ENCODE data around the gene BACH2.
"Not testable (repeated sequence)": the region's sequence is repeated elsewhere in the genome, so short reads cannot be mapped to it uniquely, and the experiment has no call there.

The BACH2 gene

GRCh38 chr6:90301816-90302215 lies 5.2 kb upstream of the BACH2 start:
- DNase-seq (ENCODE audit: low read depth) = no peak

GRCh38 chr6:90298459-90299053 lies 1.9 kb upstream of the BACH2 start:
- no peak for DNase-seq (ENCODE audit: low read depth)

- no peak for DNase-seq (ENCODE audit: low read depth)
These were observed 1.3 kb upstream of the BACH2 start for GRCh38 chr6:90297867-90298381.

- DNase-seq (ENCODE audit: low read depth) = no peak
These were observed 648 bp upstream of the BACH2 start for GRCh38 chr6:90297115-90297866.

- DNase-seq (ENCODE audit: low read depth) = peak; percentile 52
These were observed 746 bp downstream of the BACH2 start for GRCh38 chr6:90295854-90296340.

DNA sequence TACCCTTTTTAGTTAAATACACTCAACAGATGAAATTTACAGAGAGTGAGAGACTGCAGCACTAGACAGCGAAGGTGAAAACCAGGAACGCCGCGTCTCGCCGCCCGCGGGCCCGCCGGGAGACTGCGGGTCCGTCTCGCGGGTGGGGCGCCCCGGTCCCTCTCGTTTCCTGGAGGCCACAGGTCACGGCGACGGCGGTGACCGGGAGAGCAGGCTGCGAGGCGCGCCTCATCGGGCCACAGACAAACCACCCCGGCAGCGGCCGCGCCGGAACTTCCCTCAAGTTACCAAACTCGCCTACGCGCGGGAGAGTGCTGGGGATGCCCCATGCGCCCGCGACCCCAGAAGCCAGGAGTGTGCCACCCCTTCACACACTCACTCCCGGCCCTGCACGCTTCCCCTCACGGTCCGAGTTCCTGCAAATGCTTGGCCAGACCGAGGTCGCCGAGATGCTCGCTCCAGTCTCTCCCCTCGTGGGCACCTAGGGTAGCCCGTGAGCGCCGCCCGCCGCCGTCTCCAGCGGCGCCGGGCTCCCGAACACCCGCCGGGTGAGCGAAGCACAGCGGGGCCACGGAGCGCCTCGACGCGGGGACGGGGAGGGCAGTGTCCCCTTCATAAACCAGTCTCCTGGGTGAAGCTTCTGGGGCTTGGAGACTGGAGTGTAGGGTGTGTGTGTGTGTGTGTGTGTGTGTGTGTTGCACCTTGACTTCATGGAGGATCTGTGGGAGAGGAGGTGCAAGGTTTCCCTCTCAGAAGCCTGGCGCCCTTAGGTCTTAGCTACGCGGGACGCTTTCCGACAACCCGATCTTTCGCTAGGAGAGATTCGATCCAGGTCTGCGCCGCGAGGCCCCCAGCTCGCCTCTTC lies 1.4 kb downstream of the BACH2 start:
- peak; percentile 61 for DNase-seq (ENCODE audit: low read depth)

- DNase-seq (ENCODE audit: low read depth) = peak; percentile 40
These were observed 2.0 kb downstream of the BACH2 start for GRCh38 chr6:90294614-90294988.

- no peak for DNase-seq (ENCODE audit: low read depth)
These were observed 2.6 kb downstream of the BACH2 start for GRCh38 chr6:90294008-90294511.

- DNase-seq (ENCODE audit: low read depth) = no peak
These were observed 3.2 kb downstream of the BACH2 start for GRCh38 chr6:90293319-90293953.

DNA sequence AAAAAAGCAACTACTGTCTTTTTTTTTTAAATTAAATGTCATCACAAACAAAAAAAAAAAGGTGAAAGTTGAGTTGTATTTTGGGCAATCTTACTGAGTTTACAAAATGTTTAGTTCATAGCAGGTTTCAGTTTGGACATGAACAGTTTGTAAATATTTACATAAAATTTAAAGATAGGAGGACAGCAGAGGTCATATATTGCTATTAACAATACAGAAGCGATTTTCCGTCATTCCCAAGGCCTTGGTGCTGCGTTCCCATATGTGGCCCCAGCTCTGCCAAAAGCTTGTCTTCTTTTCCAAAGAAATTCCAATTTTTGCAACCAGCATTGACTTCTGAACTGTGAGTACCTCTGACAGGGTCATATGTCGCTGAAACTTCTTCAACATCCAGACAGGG lies 5.1 kb downstream of the BACH2 start:
- DNase-seq (ENCODE audit: low read depth) = no peak

- DNase-seq (ENCODE audit: low read depth) = no peak
These were observed 5.7 kb downstream of the BACH2 start for GRCh38 chr6:90290811-90291420.

GRCh38 chr6:90289902-90290301 lies 6.7 kb downstream of the BACH2 start:
- no peak for DNase-seq (ENCODE audit: low read depth)

GRCh38 chr6:90288404-90288803 lies 8.2 kb downstream of the BACH2 start:
- DNase-seq (ENCODE audit: low read depth) = no peak

DNA sequence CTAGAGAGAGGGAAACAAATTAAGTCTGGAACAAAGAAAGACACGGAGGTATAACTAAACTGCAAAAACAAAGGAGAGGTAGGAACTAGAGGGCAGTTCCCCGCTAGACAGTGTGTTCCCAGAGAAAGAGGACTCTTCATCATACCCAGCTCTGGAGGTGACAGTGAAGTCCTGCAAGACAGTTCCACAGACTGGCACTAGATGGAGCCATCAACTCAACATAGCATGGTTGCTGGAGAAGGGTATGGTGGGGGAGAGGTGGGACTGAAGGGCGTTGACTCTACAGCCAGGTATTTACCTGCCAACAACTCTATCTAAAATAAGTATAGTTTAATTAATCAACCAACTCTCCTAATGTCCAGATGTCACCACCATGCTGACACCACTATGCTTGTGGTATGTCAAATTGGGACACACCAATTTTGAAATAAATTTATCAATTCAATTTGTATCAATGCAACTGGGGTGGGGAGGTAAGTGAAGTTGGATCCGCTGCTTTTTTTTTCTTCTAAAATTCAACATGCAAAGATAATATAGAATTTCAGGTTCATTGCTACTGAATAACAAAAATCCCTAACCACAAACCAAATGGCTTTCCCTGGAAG lies 9.7 kb downstream of the BACH2 start:
- DNase-seq (ENCODE audit: low read depth) = no peak

DNA sequence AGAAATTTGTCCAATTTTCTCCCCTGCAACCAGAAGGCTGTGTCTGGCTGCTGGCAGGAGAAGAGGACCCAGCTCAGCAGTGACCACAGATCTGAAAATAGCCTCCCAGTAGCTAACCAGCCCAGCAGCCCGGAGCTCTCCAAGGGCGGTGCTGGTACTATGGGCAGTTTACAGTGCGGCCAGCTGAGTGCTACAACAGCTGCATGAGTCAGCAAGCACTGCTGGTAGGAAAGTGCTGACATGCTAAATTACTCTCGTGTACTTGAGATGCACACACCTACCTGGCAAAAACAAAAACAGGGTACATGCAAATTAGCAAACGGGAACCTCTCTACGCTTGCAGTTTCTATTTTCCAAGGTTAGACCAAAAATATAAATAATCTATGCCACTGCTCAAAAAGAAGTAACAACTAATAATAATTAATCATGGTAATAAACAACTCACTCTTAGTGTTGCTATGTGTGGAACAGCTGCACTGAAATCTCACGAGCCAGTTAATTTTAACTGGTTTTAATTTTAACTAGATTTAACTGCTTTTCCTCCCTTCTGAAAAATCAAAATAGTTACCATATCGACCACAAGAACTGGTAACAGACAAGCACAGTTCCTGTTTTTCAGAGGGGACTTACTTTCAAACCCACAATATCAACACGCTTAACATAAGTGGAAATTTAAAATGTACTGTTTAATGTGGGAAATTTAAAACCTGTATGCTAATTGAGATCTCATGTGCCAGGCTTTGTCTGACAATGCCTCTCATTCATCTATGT lies 10.8 kb downstream of the BACH2 start:
- peak; percentile 27 for DNase-seq (ENCODE audit: low read depth)

GRCh38 chr6:90285042-90285481 lies 11.6 kb downstream of the BACH2 start:
- DNase-seq (ENCODE audit: low read depth) = no peak

DNA sequence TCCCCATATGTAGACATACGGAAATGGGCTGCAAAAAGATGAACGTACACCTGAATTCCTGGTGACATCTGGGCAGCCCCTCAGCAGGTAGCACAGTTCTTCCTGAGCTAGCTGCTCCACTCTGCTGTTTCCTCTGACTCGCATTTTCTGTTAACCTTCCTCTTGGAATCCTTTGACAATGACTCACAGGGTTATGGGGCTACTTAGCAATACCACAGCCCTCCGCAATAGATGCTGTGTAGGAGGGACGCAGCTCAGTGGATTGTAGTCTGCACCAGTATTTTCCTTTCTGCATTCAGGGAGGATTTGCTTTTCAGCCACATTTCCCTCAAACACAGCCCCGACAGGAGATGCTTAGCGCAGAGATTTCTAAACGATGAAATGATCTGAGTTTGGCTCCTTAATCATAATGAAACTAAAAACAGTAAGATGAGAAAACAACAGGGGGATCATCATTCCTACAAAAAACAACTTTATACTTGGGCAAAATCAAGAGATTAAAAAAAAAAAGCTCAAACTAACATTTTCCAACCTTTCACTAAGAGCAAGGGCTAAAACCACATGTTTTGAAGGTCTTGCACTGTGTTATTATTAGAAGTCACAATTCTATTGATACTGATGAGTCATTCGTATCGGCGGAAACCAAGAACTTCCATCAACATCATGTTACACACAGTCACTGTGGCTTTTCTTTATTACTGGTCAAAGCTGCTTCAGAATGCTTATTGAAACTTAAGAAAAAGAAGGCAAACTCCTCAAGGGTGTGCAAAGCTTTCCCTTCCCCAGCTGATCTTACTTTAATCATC lies 12.2 kb downstream of the BACH2 start:
- DNase-seq (ENCODE audit: low read depth) = no peak

GRCh38 chr6:90282265-90282664 lies 14.4 kb downstream of the BACH2 start:
- not testable (repeated sequence) for DNase-seq (ENCODE audit: low read depth)

DNA sequence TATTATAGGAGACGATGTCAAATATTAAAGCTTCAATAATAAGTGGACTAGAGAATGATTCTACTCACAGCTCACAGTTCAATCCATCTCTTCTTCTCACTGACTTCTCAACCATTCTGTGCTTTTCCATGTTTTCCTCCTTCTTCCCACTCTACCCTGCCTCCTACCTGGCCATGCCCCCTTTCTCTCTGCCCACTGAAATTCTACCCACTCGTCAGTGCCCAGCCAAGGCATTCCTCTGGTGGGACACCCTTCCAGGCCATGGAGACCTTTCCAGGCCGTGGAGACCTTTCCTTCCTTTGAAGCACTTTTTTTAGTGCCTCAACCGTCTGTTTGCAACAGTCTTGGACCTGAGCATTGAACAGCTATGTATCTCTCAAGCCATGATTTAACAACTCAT lies 18.5 kb downstream of the BACH2 start:
- DNase-seq (ENCODE audit: low read depth) = no peak

Data from activated T-cell treated with anti-CD3 and anti-CD28 coated beads for 1 hour (primary cell).